Parathyroid adenoma (tissue), 2 donors: ENCODE results near the gene LCOR.

Experiments
- H2AFZ ChIP-seq: fragments of 300-600 bp; sonication (generic); one replicate; pipeline ENCODE4 v1.7.0; 2017; ENCODE audit warnings: antibody characterized with exemption, mild to moderate bottlenecking
- H3K27ac ChIP-seq: fragments of 300-600 bp; sonication (generic); one replicate; pipeline ENCODE4 v1.7.0; 2017
- H3K27me3 ChIP-seq: fragments of 300-600 bp; sonication (generic); one replicate; pipeline ENCODE4 v1.7.0; 2017; ENCODE audit warnings: low read length; ENCODE audit not compliant: control insufficient read depth, insufficient read depth
- H3K36me3 ChIP-seq: fragments of 300-600 bp; sonication (generic); one replicate; pipeline ENCODE4 v1.7.0; 2017; ENCODE audit warnings: low read length; ENCODE audit not compliant: control insufficient read depth, insufficient read depth
- H3K4me1 ChIP-seq: fragments of 300-600 bp; sonication (generic); one replicate; pipeline ENCODE4 v1.7.0; 2017; ENCODE audit warnings: control low read depth
- H3K4me2 ChIP-seq: fragments of 300-600 bp; sonication (generic); one replicate; pipeline ENCODE4 v1.7.0; 2017; ENCODE audit warnings: low read length
- H3K4me3 ChIP-seq: fragments of 300-600 bp; sonication (generic); one replicate; pipeline ENCODE4 v1.7.0; 2017; ENCODE audit warnings: low read depth, low read length
- H3K79me2 ChIP-seq: fragments of 300-600 bp; sonication (generic); one replicate; pipeline ENCODE4 v1.7.0; 2017; ENCODE audit warnings: control low read depth
- H3K9ac ChIP-seq: fragments of 300-600 bp; sonication (generic); one replicate; pipeline ENCODE4 v1.7.0; 2017; ENCODE audit warnings: mild to moderate bottlenecking
- H3K9me3 ChIP-seq: fragments of 300-600 bp; sonication (generic); one replicate; pipeline ENCODE4 v1.7.0; 2017; ENCODE audit warnings: low read length; ENCODE audit not compliant: control insufficient read depth
- TF ChIP-seq, protein P1 (sequence below): fragments of 300-600 bp; sonication (generic); IDR thresholded peaks from one replicate; pipeline ENCODE4 v1.7.0; 2017; ENCODE audit warnings: antibody characterized with exemption, mild to moderate bottlenecking
- donor health status: primary hyperparathyroidism.

LCOR gene

DNA sequence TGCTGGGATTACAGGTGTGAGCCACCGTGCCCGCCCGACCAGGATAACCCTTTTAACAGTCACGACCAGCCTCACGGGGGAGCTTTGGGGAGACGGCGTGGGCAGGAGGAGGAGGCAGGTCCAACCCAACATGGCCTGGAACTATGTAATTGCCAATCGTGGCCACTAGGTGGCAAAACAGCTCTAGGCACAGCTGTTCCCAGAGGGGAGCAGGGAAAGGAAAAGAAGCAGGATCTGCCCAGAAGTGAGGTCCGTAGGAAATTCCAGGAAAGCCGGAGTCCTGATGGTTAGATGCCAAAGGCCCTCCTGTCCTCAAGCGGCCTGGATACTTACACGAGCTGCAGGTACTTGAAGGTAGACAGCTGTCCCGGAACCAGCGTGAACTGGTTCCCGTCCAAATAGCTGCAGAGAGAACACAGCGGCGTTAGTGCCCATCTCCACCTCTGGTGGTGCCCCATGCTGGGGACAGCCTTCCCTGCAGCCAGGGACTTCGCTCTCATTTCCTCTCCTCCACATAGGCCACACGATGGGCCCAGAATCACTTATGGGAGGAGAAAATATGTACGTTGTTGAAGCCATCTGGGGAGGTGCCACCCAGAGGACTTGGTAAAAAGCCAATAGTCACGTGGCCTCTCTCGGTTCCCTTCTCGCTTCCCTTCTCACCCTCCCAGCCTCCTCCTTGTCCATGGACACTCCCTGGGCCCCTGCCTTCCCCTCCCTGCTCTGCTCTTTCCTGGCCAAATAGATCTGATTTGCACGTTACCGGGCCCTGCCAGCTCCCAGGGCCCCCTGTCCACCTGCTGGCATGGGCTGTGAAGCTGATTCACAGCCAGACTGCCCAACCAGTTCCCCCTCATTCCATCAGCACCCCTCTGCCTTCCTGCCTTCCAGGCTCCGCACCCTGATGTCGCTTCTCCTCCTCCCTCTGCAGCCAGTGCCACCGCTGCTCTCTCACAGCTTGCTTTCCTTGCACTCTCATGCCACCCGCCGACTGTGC lies 205.6 kb downstream of the LCOR start:
- Histone ChIP-seq H3K4me1 (no peaks in the 10 kb centered on the region), H3K27me3 (no peaks in the 10 kb centered on the region), H3K9ac (no peak overlapping the region), H3K4me3 (peak overlapping the region; percentile 32), H3K79me2 (no peaks in the 10 kb centered on the region), H3K9me3 (no peaks in the 10 kb centered on the region), H3K36me3 (no peaks in the 10 kb centered on the region), H3K27ac (no peak overlapping the region), H3K4me2 (peak overlapping the region; percentile 63), H2AFZ (peak overlapping the region; percentile 86)
- TF ChIP-seq, protein P1, sequence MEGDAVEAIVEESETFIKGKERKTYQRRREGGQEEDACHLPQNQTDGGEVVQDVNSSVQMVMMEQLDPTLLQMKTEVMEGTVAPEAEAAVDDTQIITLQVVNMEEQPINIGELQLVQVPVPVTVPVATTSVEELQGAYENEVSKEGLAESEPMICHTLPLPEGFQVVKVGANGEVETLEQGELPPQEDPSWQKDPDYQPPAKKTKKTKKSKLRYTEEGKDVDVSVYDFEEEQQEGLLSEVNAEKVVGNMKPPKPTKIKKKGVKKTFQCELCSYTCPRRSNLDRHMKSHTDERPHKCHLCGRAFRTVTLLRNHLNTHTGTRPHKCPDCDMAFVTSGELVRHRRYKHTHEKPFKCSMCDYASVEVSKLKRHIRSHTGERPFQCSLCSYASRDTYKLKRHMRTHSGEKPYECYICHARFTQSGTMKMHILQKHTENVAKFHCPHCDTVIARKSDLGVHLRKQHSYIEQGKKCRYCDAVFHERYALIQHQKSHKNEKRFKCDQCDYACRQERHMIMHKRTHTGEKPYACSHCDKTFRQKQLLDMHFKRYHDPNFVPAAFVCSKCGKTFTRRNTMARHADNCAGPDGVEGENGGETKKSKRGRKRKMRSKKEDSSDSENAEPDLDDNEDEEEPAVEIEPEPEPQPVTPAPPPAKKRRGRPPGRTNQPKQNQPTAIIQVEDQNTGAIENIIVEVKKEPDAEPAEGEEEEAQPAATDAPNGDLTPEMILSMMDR = peak; percentile 86

DNA sequence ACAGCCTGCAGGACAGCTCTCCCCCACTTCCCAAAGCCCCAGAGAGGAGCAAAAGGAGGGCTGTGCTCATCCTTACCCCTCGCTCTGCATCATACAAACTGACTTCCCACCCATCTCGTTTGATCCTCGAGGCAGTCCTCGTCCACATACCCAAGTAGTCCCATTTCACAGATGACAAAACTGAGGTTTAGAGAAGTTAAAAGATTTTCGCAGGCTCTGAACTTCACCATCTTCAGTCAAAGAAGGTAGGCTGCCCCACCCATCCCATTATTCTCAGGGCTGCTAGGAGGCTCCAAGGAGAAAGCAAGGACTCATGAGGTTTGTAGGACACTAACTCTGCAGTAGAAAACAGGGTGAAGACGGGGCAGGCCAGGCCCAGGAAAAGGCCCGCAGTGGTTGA lies 206.6 kb downstream of the LCOR start:
- Histone ChIP-seq H3K4me2 (no peak overlapping the region), H3K4me1 (no peaks in the 10 kb centered on the region), H3K36me3 (no peaks in the 10 kb centered on the region), H3K9ac (no peak overlapping the region), H3K79me2 (no peaks in the 10 kb centered on the region), H2AFZ (no peak overlapping the region), H3K9me3 (no peaks in the 10 kb centered on the region), H3K27me3 (no peaks in the 10 kb centered on the region), H3K4me3 (no peak overlapping the region), H3K27ac (no peak overlapping the region)
- TF ChIP-seq, protein P1 = no peak

DNA sequence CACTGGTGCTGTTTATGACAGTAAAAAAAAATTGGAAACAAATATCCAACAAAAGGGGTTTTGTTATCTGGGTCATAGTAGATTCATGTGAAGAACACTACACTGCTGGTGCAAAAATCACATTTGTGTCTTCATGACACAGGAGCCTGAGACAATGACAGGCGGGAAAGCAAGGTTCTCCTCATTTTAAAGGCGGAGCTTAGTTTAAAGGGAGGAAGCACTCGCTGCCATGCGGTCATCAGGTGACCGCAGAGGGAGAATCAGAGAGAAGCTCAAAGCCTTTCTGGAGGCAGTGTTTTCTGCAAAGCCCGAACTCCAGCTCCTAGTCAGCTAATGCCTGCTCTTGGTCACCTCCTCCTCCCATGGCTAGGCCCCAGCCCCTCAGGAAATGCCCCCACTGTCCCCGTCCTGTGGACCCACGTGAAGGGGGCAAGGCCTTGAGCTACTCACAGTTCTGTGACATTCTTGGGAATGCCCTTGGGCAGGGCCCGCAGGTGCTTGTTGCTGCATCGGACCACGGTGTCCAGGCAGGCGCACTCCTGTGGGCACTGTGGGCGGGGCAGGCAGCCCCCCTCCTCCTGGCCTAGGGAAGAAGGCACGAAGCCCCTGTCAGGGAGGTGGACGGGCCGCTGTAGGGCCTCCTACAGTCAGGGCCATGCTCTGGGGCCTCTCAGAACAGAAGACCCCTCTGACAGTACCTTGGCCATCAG lies 207.6 kb downstream of the LCOR start:
- Histone ChIP-seq H3K27ac (no peak overlapping the region), H3K79me2 (no peaks in the 10 kb centered on the region)

DNA sequence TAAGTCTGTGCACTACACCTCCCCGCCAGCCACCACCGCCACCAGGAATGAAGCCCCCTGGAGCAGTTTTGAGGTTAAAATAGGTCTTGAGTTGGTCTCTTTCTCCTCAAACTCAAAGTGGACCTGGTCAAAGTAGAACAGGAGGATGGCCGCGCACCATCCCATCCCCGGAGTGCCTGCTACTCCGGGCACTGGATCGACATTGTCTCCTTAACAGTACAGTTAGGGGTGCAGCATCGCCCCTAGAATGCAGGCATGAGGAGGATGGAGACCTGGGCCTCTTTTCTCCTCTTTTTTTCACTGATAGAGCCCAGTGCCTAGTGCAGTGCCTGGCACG lies 208.1 kb downstream of the LCOR start:
- Histone ChIP-seq H3K9me3 (no peaks in the 10 kb centered on the region), H3K27me3 (no peaks in the 10 kb centered on the region), H3K4me2 (no peak overlapping the region), H3K36me3 (no peaks in the 10 kb centered on the region), H3K9ac (no peak overlapping the region), H3K27ac (no peak overlapping the region), H3K79me2 (no peaks in the 10 kb centered on the region), H2AFZ (no peak overlapping the region), H3K4me1 (no peaks in the 10 kb centered on the region), H3K4me3 (no peak overlapping the region)
- TF ChIP-seq, protein P1 = no peak

More for the DNA sequence above, 207.6 kb downstream of the LCOR start:
- no peak overlapping the region for H3K4me2 ChIP-seq
- TF ChIP-seq, protein P1 = no peak
- H3K9ac ChIP-seq = no peak overlapping the region
- H3K4me1 ChIP-seq = no peaks in the 10 kb centered on the region
- no peak overlapping the region for H3K4me3 ChIP-seq
- no peaks in the 10 kb centered on the region for H3K9me3 ChIP-seq
- H3K36me3 ChIP-seq = no peaks in the 10 kb centered on the region
- H2AFZ ChIP-seq = no peak overlapping the region
- no peaks in the 10 kb centered on the region for H3K27me3 ChIP-seq
